ENCODE measurements around the gene SLC7A9.

Gene SLC7A9

GRCh38 chr19:32881766-32882165, 12.2 kb upstream of the SLC7A9 start:
- ChIA-PET POLR2A (no interaction called here), CTCF (no interaction called here)
- Histone ChIP-seq H3K27ac (ENCODE audit: insufficient read depth in 1 of 2, low read depth in 1 of 2, low read length in 2 of 2, poor library complexity in 1 of 2, severe bottlenecking in 2 of 2) (no peak overlapping the region), H3K9me3 (ENCODE audit: control extremely low read depth in 1 of 5, control insufficient read depth in 4 of 5, insufficient read depth in 2 of 5, low read depth in 1 of 5, low read length in 4 of 5) (no peaks in the 10 kb centered on the region), H3K4me3 (ENCODE audit: control insufficient read depth in 1 of 7, extremely low read depth in 1 of 7, insufficient read depth in 4 of 7, low read depth in 2 of 7, low read length in 6 of 7) (no peak overlapping the region), H3K36me3 (ENCODE audit: control insufficient read depth in 4 of 4, insufficient read depth in 4 of 4, low read length in 3 of 4) (peaks cover 0 to 16% (median 4%) of the 10 kb centered on the region in 4 experiments), H3K27me3 (replicated peaks in 2 of 5; ENCODE audit: control insufficient read depth in 4 of 5, insufficient read depth in 5 of 5, low read length in 4 of 5) (no peaks in the 10 kb centered on the region), H3K4me1 (ENCODE audit: control extremely low read depth in 1 of 4, control insufficient read depth in 4 of 4, insufficient read depth in 4 of 4, low read length in 3 of 4) (no peaks in the 10 kb centered on the region)
- 100% methylated on average over 12 of the region's 12 CpGs for WGBS (ENCODE audit: insufficient coverage)
- no peak for DNase-seq

GRCh38 chr19:32880622-32881021, 11.1 kb upstream of the SLC7A9 start:
- DNase-seq, result no peak
- no peaks in the 10 kb centered on the region for H3K9me3 ChIP-seq (ENCODE audit: control extremely low read depth in 1 of 5, control insufficient read depth in 4 of 5, insufficient read depth in 2 of 5, low read depth in 1 of 5, low read length in 4 of 5)
- 100% methylated on average over 2 of the region's 2 CpGs for WGBS (ENCODE audit: insufficient coverage)
- no peaks in the 10 kb centered on the region for H3K4me1 ChIP-seq (ENCODE audit: control extremely low read depth in 1 of 4, control insufficient read depth in 4 of 4, insufficient read depth in 4 of 4, low read length in 3 of 4)
- H3K4me3 ChIP-seq (ENCODE audit: control insufficient read depth in 1 of 7, extremely low read depth in 1 of 7, insufficient read depth in 4 of 7, low read depth in 2 of 7, low read length in 6 of 7), result no peak overlapping the region
- no peak overlapping the region for H3K27ac ChIP-seq (ENCODE audit: insufficient read depth in 1 of 2, low read depth in 1 of 2, low read length in 2 of 2, poor library complexity in 1 of 2, severe bottlenecking in 2 of 2)
- H3K27me3 ChIP-seq (replicated peaks in 2 of 5; ENCODE audit: control insufficient read depth in 4 of 5, insufficient read depth in 5 of 5, low read length in 4 of 5), result no peaks in the 10 kb centered on the region
- ChIA-PET CTCF (no interaction called here), POLR2A (no interaction called here)
- peaks cover 0 to 16% (median 4%) of the 10 kb centered on the region in 4 experiments for H3K36me3 ChIP-seq (ENCODE audit: control insufficient read depth in 4 of 4, insufficient read depth in 4 of 4, low read length in 3 of 4)

- Histone ChIP-seq H3K36me3 (ENCODE audit: control insufficient read depth in 4 of 4, insufficient read depth in 4 of 4, low read length in 3 of 4) (peaks cover 0 to 16% (median 4%) of the 10 kb centered on the region in 4 experiments), H3K9me3 (ENCODE audit: control extremely low read depth in 1 of 5, control insufficient read depth in 4 of 5, insufficient read depth in 2 of 5, low read depth in 1 of 5, low read length in 4 of 5) (no peaks in the 10 kb centered on the region), H3K4me3 (ENCODE audit: control insufficient read depth in 1 of 7, extremely low read depth in 1 of 7, insufficient read depth in 4 of 7, low read depth in 2 of 7, low read length in 6 of 7) (no peak overlapping the region), H3K27ac (ENCODE audit: insufficient read depth in 1 of 2, low read depth in 1 of 2, low read length in 2 of 2, poor library complexity in 1 of 2, severe bottlenecking in 2 of 2) (no peak overlapping the region), H3K4me1 (ENCODE audit: control extremely low read depth in 1 of 4, control insufficient read depth in 4 of 4, insufficient read depth in 4 of 4, low read length in 3 of 4) (no peaks in the 10 kb centered on the region), H3K27me3 (replicated peaks in 2 of 5; ENCODE audit: control insufficient read depth in 4 of 5, insufficient read depth in 5 of 5, low read length in 4 of 5) (no peaks in the 10 kb centered on the region)
- ChIA-PET POLR2A (no interaction called here), CTCF (no interaction called here)
- WGBS (ENCODE audit: insufficient coverage), result 97% methylated on average over 7 of the region's 8 CpGs
- no peak for DNase-seq
Observed at GRCh38 chr19:32879741-32880140, 10.2 kb upstream of the SLC7A9 start.

GRCh38 chr19:32878988-32879387, 9.4 kb upstream of the SLC7A9 start:
- Histone ChIP-seq H3K9me3 (ENCODE audit: control extremely low read depth in 1 of 5, control insufficient read depth in 4 of 5, insufficient read depth in 2 of 5, low read depth in 1 of 5, low read length in 4 of 5) (no peaks in the 10 kb centered on the region), H3K4me3 (ENCODE audit: control insufficient read depth in 1 of 7, extremely low read depth in 1 of 7, insufficient read depth in 4 of 7, low read depth in 2 of 7, low read length in 6 of 7) (no peak overlapping the region), H3K4me1 (ENCODE audit: control extremely low read depth in 1 of 4, control insufficient read depth in 4 of 4, insufficient read depth in 4 of 4, low read length in 3 of 4) (no peaks in the 10 kb centered on the region), H3K36me3 (ENCODE audit: control insufficient read depth in 4 of 4, insufficient read depth in 4 of 4, low read length in 3 of 4) (peaks cover 0 to 16% (median 4%) of the 10 kb centered on the region in 4 experiments), H3K27ac (ENCODE audit: insufficient read depth in 1 of 2, low read depth in 1 of 2, low read length in 2 of 2, poor library complexity in 1 of 2, severe bottlenecking in 2 of 2) (no peak overlapping the region), H3K27me3 (replicated peaks in 2 of 5; ENCODE audit: control insufficient read depth in 4 of 5, insufficient read depth in 5 of 5, low read length in 4 of 5) (no peaks in the 10 kb centered on the region)
- 98% methylated on average over 9 of the region's 12 CpGs for WGBS (ENCODE audit: insufficient coverage)
- DNase-seq, result no peak
- ChIA-PET CTCF (no interaction called here), POLR2A (no interaction called here)

GRCh38 chr19:32877977-32878745, 8.6 kb upstream of the SLC7A9 start:
- Histone ChIP-seq H3K27ac (ENCODE audit: insufficient read depth in 1 of 2, low read depth in 1 of 2, low read length in 2 of 2, poor library complexity in 1 of 2, severe bottlenecking in 2 of 2) (no peak overlapping the region), H3K27me3 (replicated peaks in 2 of 5; ENCODE audit: control insufficient read depth in 4 of 5, insufficient read depth in 5 of 5, low read length in 4 of 5) (no peaks in the 10 kb centered on the region), H3K4me1 (ENCODE audit: control extremely low read depth in 1 of 4, control insufficient read depth in 4 of 4, insufficient read depth in 4 of 4, low read length in 3 of 4) (no peaks in the 10 kb centered on the region), H3K9me3 (ENCODE audit: control extremely low read depth in 1 of 5, control insufficient read depth in 4 of 5, insufficient read depth in 2 of 5, low read depth in 1 of 5, low read length in 4 of 5) (no peaks in the 10 kb centered on the region), H3K36me3 (ENCODE audit: control insufficient read depth in 4 of 4, insufficient read depth in 4 of 4, low read length in 3 of 4) (peaks cover 0 to 16% (median 4%) of the 10 kb centered on the region in 4 experiments), H3K4me3 (ENCODE audit: control insufficient read depth in 1 of 7, extremely low read depth in 1 of 7, insufficient read depth in 4 of 7, low read depth in 2 of 7, low read length in 6 of 7) (no peak overlapping the region)
- WGBS (ENCODE audit: insufficient coverage), result 99% methylated on average over 10 of the region's 14 CpGs
- no peak for DNase-seq
- ChIA-PET POLR2A (no interaction called here), CTCF (no interaction called here)

- ChIA-PET CTCF (no interaction called here), POLR2A (no interaction called here)
- H3K4me1 ChIP-seq (ENCODE audit: control extremely low read depth in 1 of 4, control insufficient read depth in 4 of 4, insufficient read depth in 4 of 4, low read length in 3 of 4), result no peaks in the 10 kb centered on the region
- no peak overlapping the region for H3K4me3 ChIP-seq (ENCODE audit: control insufficient read depth in 1 of 7, extremely low read depth in 1 of 7, insufficient read depth in 4 of 7, low read depth in 2 of 7, low read length in 6 of 7)
- WGBS (ENCODE audit: insufficient coverage), result 98% methylated on average over 6 of the region's 9 CpGs
- peaks cover 0 to 16% (median 4%) of the 10 kb centered on the region in 4 experiments for H3K36me3 ChIP-seq (ENCODE audit: control insufficient read depth in 4 of 4, insufficient read depth in 4 of 4, low read length in 3 of 4)
- H3K9me3 ChIP-seq (ENCODE audit: control extremely low read depth in 1 of 5, control insufficient read depth in 4 of 5, insufficient read depth in 2 of 5, low read depth in 1 of 5, low read length in 4 of 5), result no peaks in the 10 kb centered on the region
- H3K27me3 ChIP-seq (replicated peaks in 2 of 5; ENCODE audit: control insufficient read depth in 4 of 5, insufficient read depth in 5 of 5, low read length in 4 of 5), result no peaks in the 10 kb centered on the region
- H3K27ac ChIP-seq (ENCODE audit: insufficient read depth in 1 of 2, low read depth in 1 of 2, low read length in 2 of 2, poor library complexity in 1 of 2, severe bottlenecking in 2 of 2), result no peak overlapping the region
- no peak for DNase-seq
Observed at GRCh38 chr19:32877323-32877912, 7.9 kb upstream of the SLC7A9 start.

- peaks cover 0 to 15% (median 4%) of the 10 kb centered on the region in 4 experiments for H3K36me3 ChIP-seq (ENCODE audit: control insufficient read depth in 4 of 4, insufficient read depth in 4 of 4, low read length in 3 of 4)
- H3K27ac ChIP-seq (ENCODE audit: insufficient read depth in 1 of 2, low read depth in 1 of 2, low read length in 2 of 2, poor library complexity in 1 of 2, severe bottlenecking in 2 of 2), result no peak overlapping the region
- no peak overlapping the region for H3K4me3 ChIP-seq (ENCODE audit: control insufficient read depth in 1 of 7, extremely low read depth in 1 of 7, insufficient read depth in 4 of 7, low read depth in 2 of 7, low read length in 6 of 7)
- DNase-seq, result no peak
- ChIA-PET CTCF (no interaction called here), POLR2A (no interaction called here)
- WGBS (ENCODE audit: insufficient coverage), result 97% methylated on average over 8 of the region's 12 CpGs
- no peaks in the 10 kb centered on the region for H3K27me3 ChIP-seq (replicated peaks in 2 of 5; ENCODE audit: control insufficient read depth in 4 of 5, insufficient read depth in 5 of 5, low read length in 4 of 5)
- H3K4me1 ChIP-seq (ENCODE audit: control extremely low read depth in 1 of 4, control insufficient read depth in 4 of 4, insufficient read depth in 4 of 4, low read length in 3 of 4), result no peaks in the 10 kb centered on the region
- no peaks in the 10 kb centered on the region for H3K9me3 ChIP-seq (ENCODE audit: control extremely low read depth in 1 of 5, control insufficient read depth in 4 of 5, insufficient read depth in 2 of 5, low read depth in 1 of 5, low read length in 4 of 5)
Observed at GRCh38 chr19:32876919-32877285, 7.3 kb upstream of the SLC7A9 start.
